ENCODE data around the gene ICAM1. TPM values are rescaled to one million over a fixed set of nuclear protein-coding genes. Genes with fewer than 3 reads are reported as not detected.

Gene ICAM1
- total and polyA plus RNA-seq, 2 of the 13 experiments (the other 11 are each of a cell fraction or from before 2014, with no cell fraction given) = 37.9 to 98.4 TPM

- peak; percentile 85 for TF ChIP-seq SNAPC4 (CRISPR knock-in tag; IDR thresholded peaks at IDR 0.05)
- TF ChIP-seq WIZ (CRISPR knock-in tag; IDR thresholded peaks at IDR 0.05) = 0 out of 2 replicates have a peak, but pooled peaks have one; percentile 14
- TF ChIP-seq DDIT3 (CRISPR knock-in tag; IDR thresholded peaks at IDR 0.05) = peak; percentile 87; the same call in 1 of the 2 replicates
- TF ChIP-seq GFI1 (CRISPR knock-in tag; IDR thresholded peaks at IDR 0.05; ENCODE audit: borderline replicate concordance) = peak; percentile 88
- TF ChIP-seq ATF3 (CRISPR knock-in tag; IDR thresholded peaks at IDR 0.05) = peak; percentile 63; the same call in 1 of the 2 replicates
- no peak for TF ChIP-seq GMEB2 (CRISPR knock-in tag; IDR thresholded peaks at IDR 0.05; ENCODE audit: low read depth)
- peak; percentile 77; the same call in 1 of the 2 replicates for TF ChIP-seq ZNF616 (CRISPR knock-in tag; IDR thresholded peaks at IDR 0.05; ENCODE audit: low read depth)
- TF ChIP-seq PREB (CRISPR knock-in tag; IDR thresholded peaks at IDR 0.05) = no peak
- peak; percentile 35; the same call in 1 of the 2 replicates for TF ChIP-seq MNT (IDR thresholded peaks at IDR 0.05)
- 0 out of 2 replicates have a peak, but pooled peaks have one; percentile 16 for TF ChIP-seq ATF1 (CRISPR knock-in tag; IDR thresholded peaks at IDR 0.05)
- peak; percentile 62; the same call in 1 of the 2 replicates for TF ChIP-seq ZNF768 (CRISPR knock-in tag; IDR thresholded peaks at IDR 0.05)
- peak; percentile 67; the same call in 1 of the 2 replicates for TF ChIP-seq SIX1 (CRISPR knock-in tag; IDR thresholded peaks at IDR 0.05; ENCODE audit: borderline replicate concordance)
- TF ChIP-seq CERS6 (CRISPR knock-in tag; IDR thresholded peaks at IDR 0.05) = no peak
- no peak for TF ChIP-seq ETS1 (CRISPR knock-in tag; IDR thresholded peaks at IDR 0.05)
Measured at GRCh38 chr19:10270616-10271394, at the start of gene ICAM1 (continued).

Data from HepG2 (cell line).